H9 (cell line): ENCODE data around the gene DEPDC1B. TPM values are rescaled to one million over a fixed set of nuclear protein-coding genes. Genes with fewer than 3 reads are reported as not detected.

Experiments used
- DNase-seq: peaks from one replicate; pipeline ENCODE4 v3.0.0-alpha.2; 2017
- H2AFZ ChIP-seq: one replicate; pipeline ENCODE4 v1.6.1; 2013; ENCODE audit warnings: mild to moderate bottlenecking, low read length, control low read depth, moderate library complexity
- H2AK5ac ChIP-seq: 2 replicates; pipeline ENCODE4 v1.6.1; 2013; ENCODE audit warnings: low read length, control low read depth, mixed read lengths; ENCODE audit not compliant: insufficient read length
- H2BK120ac ChIP-seq: one replicate; pipeline ENCODE4 v1.6.1; 2013; ENCODE audit warnings: low read depth, mild to moderate bottlenecking, low read length, control low read depth, inconsistent platforms; ENCODE audit not compliant: poor library complexity, severe bottlenecking
- H2BK12ac ChIP-seq: 2 replicates; pipeline ENCODE4 v1.6.1; 2013; ENCODE audit warnings: low read length, control low read depth, mixed read lengths, low read depth; ENCODE audit not compliant: insufficient read length
- H2BK15ac ChIP-seq: 2 replicates; pipeline ENCODE4 v1.6.1; 2013; ENCODE audit warnings: low read depth, low read length, control low read depth
- H2BK20ac ChIP-seq: one replicate; pipeline ENCODE4 v1.6.1; 2013; ENCODE audit warnings: low read depth, mild to moderate bottlenecking, low read length, control low read depth, inconsistent platforms; ENCODE audit not compliant: poor library complexity, severe bottlenecking
- H2BK5ac ChIP-seq: 2 replicates; pipeline ENCODE4 v1.6.1; 2013; ENCODE audit warnings: low read length, control low read depth, mixed read lengths; ENCODE audit not compliant: insufficient read length
- H3K14ac ChIP-seq: 2 replicates; pipeline ENCODE4 v1.6.1; 2013; ENCODE audit warnings: low read length, control low read depth; ENCODE audit not compliant: insufficient read depth
- H3K18ac ChIP-seq: 2 replicates; pipeline ENCODE4 v1.6.1; 2013; ENCODE audit warnings: low read depth, mild to moderate bottlenecking, mixed read lengths, low read length, control low read depth; ENCODE audit not compliant: insufficient read length
- H3K23ac ChIP-seq: 2 replicates; pipeline ENCODE4 v1.6.1; 2013; ENCODE audit warnings: low read length, control low read depth, mixed read lengths, low read depth; ENCODE audit not compliant: insufficient read length
- H3K23me2 ChIP-seq: 2 replicates; pipeline ENCODE4 v1.6.1; 2013; ENCODE audit warnings: low read depth, mild to moderate bottlenecking, mixed read lengths, low read length, control low read depth; ENCODE audit not compliant: insufficient read length, poor library complexity, severe bottlenecking
- H3K27ac ChIP-seq: 2 replicates; pipeline ENCODE4 v1.5.1; 2013; ENCODE audit warnings: low read length, control low read depth, mixed read lengths, low read depth; ENCODE audit not compliant: insufficient read length
- H3K27me3 ChIP-seq: 2 replicates; pipeline ENCODE4 v1.6.1; 2013; ENCODE audit warnings: low read length, control low read depth, inconsistent platforms; ENCODE audit not compliant: insufficient read depth
- H3K4ac ChIP-seq: 2 replicates; pipeline ENCODE4 v1.6.1; 2013; ENCODE audit warnings: low read depth, mild to moderate bottlenecking, control low read depth, inconsistent platforms, low read length, moderate library complexity
- H3K4me1 ChIP-seq: 2 replicates; pipeline ENCODE4 v1.6.1; 2013; ENCODE audit warnings: low read length, control low read depth, inconsistent platforms; ENCODE audit not compliant: insufficient read depth
- H3K4me2 ChIP-seq: 2 replicates; pipeline ENCODE4 v1.6.1; 2013; ENCODE audit warnings: low read length, control low read depth, mixed read lengths; ENCODE audit not compliant: insufficient read length, insufficient read depth
- H3K56ac ChIP-seq: 2 replicates; pipeline ENCODE4 v1.6.1; 2013; ENCODE audit warnings: low read depth, mild to moderate bottlenecking, mixed read lengths, low read length, control low read depth; ENCODE audit not compliant: insufficient read length
- H3K79me1 ChIP-seq: 2 replicates; pipeline ENCODE4 v1.6.1; 2013; ENCODE audit warnings: low read depth, mild to moderate bottlenecking, moderate library complexity, low read length, control low read depth, inconsistent platforms; ENCODE audit not compliant: insufficient read depth, poor library complexity, severe bottlenecking
- H3K79me2 ChIP-seq: 2 replicates; pipeline ENCODE4 v1.6.1; 2013; ENCODE audit warnings: low read length, control low read depth, inconsistent platforms; ENCODE audit not compliant: insufficient read depth
- H3K9ac ChIP-seq: 2 replicates; pipeline ENCODE4 v1.6.1; 2013; ENCODE audit warnings: low read length, control low read depth, mixed read lengths; ENCODE audit not compliant: insufficient read length; ENCODE audit errors: extremely low read depth
- H3K9me3 ChIP-seq: one replicate; pipeline ENCODE4 v1.6.1; 2013; ENCODE audit warnings: low read depth, low read length, inconsistent platforms; ENCODE audit not compliant: control insufficient read depth
- H3T11ph ChIP-seq: one replicate; pipeline ENCODE4 v1.6.1; 2013; ENCODE audit warnings: mild to moderate bottlenecking, low read length, control low read depth, inconsistent platforms
- H4K20me1 ChIP-seq: one replicate; pipeline ENCODE4 v1.6.1; 2013; ENCODE audit not compliant: control insufficient read depth, insufficient read length, insufficient read depth
- H4K5ac ChIP-seq: 2 replicates; pipeline ENCODE4 v1.6.1; 2013; ENCODE audit warnings: low read depth, mild to moderate bottlenecking, mixed read lengths, low read length, control low read depth; ENCODE audit not compliant: insufficient read length
- H4K8ac ChIP-seq: replicated peaks from 2 replicates; pipeline ENCODE4 v1.6.1; 2013; ENCODE audit warnings: low read length, control low read depth, mixed read lengths, low read depth; ENCODE audit not compliant: insufficient read length
- H4K91ac ChIP-seq: 2 replicates; pipeline ENCODE4 v1.6.1; 2013; ENCODE audit warnings: low read depth, mild to moderate bottlenecking, moderate library complexity, mixed read lengths, low read length, control low read depth; ENCODE audit not compliant: insufficient read length
- H3K27ac Mint-ChIP-seq, 3 experiments: 2 replicates in 2 of 3; 3 replicates in 1 of 3; pipeline ENCODE4 v1.8.0; 2020 to 2021; ENCODE audit warnings: mixed read lengths in 3 of 3, mild to moderate bottlenecking in 1 of 3, moderate library complexity in 1 of 3
- H3K27me3 Mint-ChIP-seq: 2 replicates; pipeline ENCODE4 v1.8.0; 2021; ENCODE audit warnings: low read depth, mild to moderate bottlenecking, moderate library complexity, mixed read lengths
- H3K36me3 Mint-ChIP-seq, 3 experiments: 2 replicates in 2 of 3; 3 replicates in 1 of 3; pipeline ENCODE4 v1.8.0; 2020 to 2021; ENCODE audit warnings: low read depth in 3 of 3, mixed read lengths in 3 of 3; ENCODE audit not compliant: insufficient read depth in 1 of 3
- H3K4me1 Mint-ChIP-seq, 2 experiments: 2 replicates each; pipeline ENCODE4 v1.8.0; 2020; ENCODE audit warnings: mixed read lengths in 2 of 2
- H3K4me3 Mint-ChIP-seq, 2 experiments: 2 replicates in 1 of 2; 3 replicates in 1 of 2; pipeline ENCODE4 v1.8.0; 2020 to 2021; ENCODE audit warnings: mild to moderate bottlenecking in 2 of 2, mixed read lengths in 2 of 2, moderate library complexity in 1 of 2
- H3K9me3 Mint-ChIP-seq, 2 experiments: 2 replicates in 1 of 2; 3 replicates in 1 of 2; pipeline ENCODE4 v1.8.0; 2020; ENCODE audit warnings: mild to moderate bottlenecking in 2 of 2, mixed read lengths in 2 of 2, moderate library complexity in 1 of 2
- WGBS: extraction: QIAGEN DNeasy Blood & Tissue Kit; methylation state at CpG from one replicate; pipeline ENCODE4 v1.1.7; 2013; ENCODE audit warnings: missing lambda C conversion rate, low lambda C conversion rate, mixed read lengths; ENCODE audit not compliant: insufficient read length; ENCODE audit errors: extremely low coverage; 5-methylcytosine and 5-hydroxymethylcytosine counted together
- total RNA-seq: library from RNA; stranded (reverse); gene quantifications from 2 replicates; pipeline ENCODE4 v1.2.1, GENCODE V29; 2021
- TF ChIP-seq, protein P1 (sequence below): fragments of 200-600 bp; sonication (generic); conservative IDR thresholded peaks from 3 replicates; pipeline ENCODE4 v1.8.0; 2021; ENCODE audit warnings: antibody characterized with exemption, mild to moderate bottlenecking

Gene DEPDC1B
- total RNA-seq, 1 experiment from 2014 or later: 49.0 TPM

DNA sequence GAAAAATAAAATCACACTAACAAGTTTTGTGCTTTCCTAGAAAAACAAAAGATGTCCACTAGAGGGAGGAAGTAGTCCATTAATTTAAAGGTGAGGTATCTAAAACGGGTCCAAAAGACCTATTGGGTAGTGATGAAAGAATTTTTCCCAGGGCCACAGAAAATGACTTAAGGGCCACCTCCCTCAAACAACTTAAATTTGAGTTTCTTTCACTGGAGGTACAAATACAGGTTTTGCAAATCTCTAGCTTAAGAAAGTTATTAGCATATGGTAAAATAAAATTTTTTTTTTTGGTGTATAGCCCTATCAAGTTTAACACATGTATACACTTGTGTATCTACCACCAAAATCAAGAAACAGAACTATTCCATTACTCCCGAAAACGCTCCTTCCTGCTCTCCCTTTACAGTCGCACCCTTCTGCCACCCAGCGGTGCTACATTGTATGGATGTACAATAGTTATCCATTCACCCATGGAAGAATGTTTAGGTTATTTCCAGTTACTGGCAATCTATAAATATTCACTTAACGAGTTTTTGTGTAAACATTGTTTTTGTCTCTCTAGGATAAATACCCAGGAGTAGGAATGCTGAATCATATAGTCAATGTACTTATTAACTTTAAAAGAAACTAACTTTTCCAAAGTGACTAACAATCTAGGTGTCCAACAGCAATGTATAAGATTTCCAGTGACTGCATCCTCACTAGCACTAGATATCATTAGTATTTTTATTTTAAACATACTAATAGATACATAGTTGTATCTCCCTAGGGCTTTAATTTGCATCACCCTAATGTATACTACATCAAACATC lies 21.9 kb downstream of the DEPDC1B start:
- Mint-ChIP-seq H3K4me3 (no peak overlapping the region), H3K36me3 (peaks cover 14 to 23% (median 20%) of the 10 kb centered on the region in 3 experiments), H3K9me3 (no peaks in the 10 kb centered on the region; a peak in 1 of 5 replicates), H3K4me1 (peaks cover 12 to 16% of the 10 kb centered on the region in 2 experiments), H3K27me3 (no peaks in the 10 kb centered on the region), H3K27ac (peak overlapping the region in 2 of 3 experiments; percentile 56 to 67; a peak in 2 of 7 replicates)
- no peak overlapping the region for H3K4me2 ChIP-seq
- no peak overlapping the region for H4K5ac ChIP-seq
- no peak overlapping the region for H2BK15ac ChIP-seq
- no peak overlapping the region for H4K8ac ChIP-seq
- H4K91ac ChIP-seq: no peak overlapping the region
- no peak overlapping the region for H3T11ph ChIP-seq
- H3K14ac ChIP-seq: no peak overlapping the region
- peaks cover 11% of the 10 kb centered on the region; the same call in 1 of the 2 replicates for H3K79me2 ChIP-seq
- no peak overlapping the region for H2AK5ac ChIP-seq
- H2BK12ac ChIP-seq: no peak overlapping the region
- no peak overlapping the region for H3K18ac ChIP-seq
- no peak overlapping the region for H3K27ac ChIP-seq
- TF ChIP-seq, protein P1, sequence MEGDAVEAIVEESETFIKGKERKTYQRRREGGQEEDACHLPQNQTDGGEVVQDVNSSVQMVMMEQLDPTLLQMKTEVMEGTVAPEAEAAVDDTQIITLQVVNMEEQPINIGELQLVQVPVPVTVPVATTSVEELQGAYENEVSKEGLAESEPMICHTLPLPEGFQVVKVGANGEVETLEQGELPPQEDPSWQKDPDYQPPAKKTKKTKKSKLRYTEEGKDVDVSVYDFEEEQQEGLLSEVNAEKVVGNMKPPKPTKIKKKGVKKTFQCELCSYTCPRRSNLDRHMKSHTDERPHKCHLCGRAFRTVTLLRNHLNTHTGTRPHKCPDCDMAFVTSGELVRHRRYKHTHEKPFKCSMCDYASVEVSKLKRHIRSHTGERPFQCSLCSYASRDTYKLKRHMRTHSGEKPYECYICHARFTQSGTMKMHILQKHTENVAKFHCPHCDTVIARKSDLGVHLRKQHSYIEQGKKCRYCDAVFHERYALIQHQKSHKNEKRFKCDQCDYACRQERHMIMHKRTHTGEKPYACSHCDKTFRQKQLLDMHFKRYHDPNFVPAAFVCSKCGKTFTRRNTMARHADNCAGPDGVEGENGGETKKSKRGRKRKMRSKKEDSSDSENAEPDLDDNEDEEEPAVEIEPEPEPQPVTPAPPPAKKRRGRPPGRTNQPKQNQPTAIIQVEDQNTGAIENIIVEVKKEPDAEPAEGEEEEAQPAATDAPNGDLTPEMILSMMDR: peak; percentile 70
- DNase-seq: no peak
- peaks cover 10% of the 10 kb centered on the region for H3K79me1 ChIP-seq
- no peaks in the 10 kb centered on the region for H3K27me3 ChIP-seq
- no peak overlapping the region for H2BK120ac ChIP-seq
- H3K9me3 ChIP-seq: no peaks in the 10 kb centered on the region
- H3K9ac ChIP-seq: no peak overlapping the region
- H2BK5ac ChIP-seq: no peak overlapping the region
- H4K20me1 ChIP-seq: no peaks in the 10 kb centered on the region
- no peak overlapping the region for H3K4ac ChIP-seq
- no peak overlapping the region for H3K23ac ChIP-seq
- H2AFZ ChIP-seq: no peak overlapping the region
- no peaks in the 10 kb centered on the region for H3K4me1 ChIP-seq
- H2BK20ac ChIP-seq: no peak overlapping the region
- WGBS: no CpG with 5 or more reads among the region's 6 CpGs
- no peak overlapping the region for H3K56ac ChIP-seq
- no peaks in the 10 kb centered on the region for H3K23me2 ChIP-seq
